Measurements from ENCODE around the gene RPL27.
"Not testable (repeated sequence)": the region's sequence is repeated elsewhere in the genome, so short reads cannot be mapped to it uniquely, and the experiment has no call there.

Gene RPL27

DNA sequence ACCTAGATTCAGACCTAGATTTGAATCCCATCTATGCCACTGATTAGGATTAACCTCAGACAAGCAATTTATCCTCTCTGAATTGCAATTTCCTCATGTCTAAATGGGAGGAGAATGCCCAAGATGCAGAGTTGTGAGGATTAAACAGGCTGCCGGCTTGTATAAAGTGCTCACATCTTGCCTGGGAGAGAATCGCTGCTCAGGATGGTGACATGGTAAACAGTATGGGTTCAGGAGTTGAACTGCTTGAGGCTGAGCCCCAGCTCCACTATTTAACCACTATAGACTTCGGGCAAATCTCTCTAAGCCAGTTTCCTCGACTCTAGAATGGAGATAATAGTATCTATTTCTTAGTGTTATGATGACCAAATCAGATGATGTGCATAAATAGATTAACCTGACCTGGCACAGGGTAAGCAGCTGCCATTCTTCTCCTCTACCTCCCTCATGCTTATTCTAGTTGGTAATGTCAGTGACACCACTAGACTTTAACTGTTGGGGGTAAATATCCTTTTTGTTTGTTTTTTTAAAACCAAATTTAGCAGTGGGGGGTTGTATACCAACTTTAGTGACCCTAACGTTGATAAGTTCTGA lies 732 bp upstream of the RPL27 start:
- DNase-seq = no peak

GRCh38 chr17:42999003-42999525 lies 845 bp downstream of the RPL27 start:
- DNase-seq = no peak

- DNase-seq = not testable (repeated sequence)
Observed at GRCh38 chr17:43000894-43001293, 2.7 kb downstream of the RPL27 start.

GRCh38 chr17:43003542-43004172 lies 5.4 kb downstream of the RPL27 start:
- no peak for DNase-seq

DNA sequence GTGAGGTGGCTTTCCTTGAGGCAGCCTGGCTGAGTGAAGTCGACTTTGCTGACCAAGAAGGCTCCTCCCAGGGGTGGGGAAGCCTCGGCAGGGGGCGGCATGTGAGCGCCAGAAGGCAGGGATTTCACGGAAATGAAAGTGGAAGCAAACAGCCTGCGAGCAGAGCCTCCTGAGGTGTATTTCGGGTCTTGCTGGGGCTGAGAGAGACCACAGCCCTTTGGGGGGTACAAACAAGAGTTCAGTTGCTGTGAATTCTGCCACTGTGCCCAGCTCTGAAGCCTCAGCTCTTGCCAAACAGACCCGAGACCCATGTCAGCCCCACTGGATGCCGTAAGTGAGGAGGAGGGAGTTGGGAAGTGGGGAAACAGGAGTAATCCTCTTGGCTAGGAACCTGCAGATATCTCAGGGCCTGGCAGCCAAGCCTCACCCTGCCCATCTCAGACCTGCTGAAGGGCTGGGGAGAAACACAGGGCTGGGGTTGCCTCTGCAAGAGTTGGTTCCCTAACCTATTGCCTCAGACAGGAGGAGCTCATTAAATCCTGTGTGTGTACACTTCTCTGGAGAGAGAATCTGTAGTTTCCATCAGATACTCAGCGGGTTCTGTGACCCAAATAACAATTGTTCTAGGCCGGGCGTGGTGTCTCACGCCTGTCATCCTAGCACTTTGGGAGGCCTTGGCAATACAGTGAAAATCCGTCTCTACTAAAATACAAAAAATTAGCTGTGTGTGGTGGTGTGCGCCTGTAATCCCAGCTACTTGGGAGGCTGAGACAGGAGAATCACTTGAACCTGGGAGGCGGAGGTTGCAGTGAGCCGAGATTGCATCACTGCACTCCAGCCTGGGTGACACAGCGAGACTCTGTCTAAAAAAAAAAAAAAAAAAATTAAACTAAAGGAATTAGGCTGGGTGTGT lies 8.7 kb downstream of the RPL27 start, which contains the start of gene IFI35:
Gene IFI35 (plus strand): TSS at position 146 of the 913 bp plus-strand sequence. CDS start 164 bp downstream, at position 310.
- peak; percentile 59 for DNase-seq

DNA sequence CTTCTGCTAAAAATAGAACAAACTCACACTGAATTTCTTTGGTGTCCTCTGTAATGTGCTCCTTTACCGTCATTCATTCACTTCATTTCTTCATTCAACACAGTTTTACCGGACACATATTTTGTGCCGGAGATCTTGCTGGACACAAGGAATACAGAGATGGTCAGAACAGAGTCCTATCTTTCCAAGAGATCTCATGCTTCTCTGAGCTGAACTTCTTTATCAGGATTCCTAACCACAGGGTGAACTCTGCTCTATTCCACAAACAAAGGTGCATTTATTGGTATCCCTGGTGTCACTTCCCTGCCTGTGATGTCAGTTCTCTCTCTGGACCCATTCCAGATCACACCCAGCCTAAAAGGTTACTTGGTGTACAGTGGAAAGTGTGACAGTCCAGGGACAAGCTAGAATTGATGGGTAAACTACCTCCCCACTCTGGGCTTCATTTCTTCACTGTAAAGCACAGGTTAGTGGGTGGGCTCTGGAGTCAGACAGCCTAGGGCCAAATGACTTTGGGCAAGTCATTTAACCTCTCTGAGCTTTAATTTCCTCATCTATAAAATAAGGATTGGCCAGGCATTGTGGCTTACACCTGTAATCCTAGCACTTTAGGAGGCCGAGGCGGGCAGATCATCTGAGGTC lies 12.6 kb downstream of the RPL27 start:
- DNase-seq = no peak

DNA sequence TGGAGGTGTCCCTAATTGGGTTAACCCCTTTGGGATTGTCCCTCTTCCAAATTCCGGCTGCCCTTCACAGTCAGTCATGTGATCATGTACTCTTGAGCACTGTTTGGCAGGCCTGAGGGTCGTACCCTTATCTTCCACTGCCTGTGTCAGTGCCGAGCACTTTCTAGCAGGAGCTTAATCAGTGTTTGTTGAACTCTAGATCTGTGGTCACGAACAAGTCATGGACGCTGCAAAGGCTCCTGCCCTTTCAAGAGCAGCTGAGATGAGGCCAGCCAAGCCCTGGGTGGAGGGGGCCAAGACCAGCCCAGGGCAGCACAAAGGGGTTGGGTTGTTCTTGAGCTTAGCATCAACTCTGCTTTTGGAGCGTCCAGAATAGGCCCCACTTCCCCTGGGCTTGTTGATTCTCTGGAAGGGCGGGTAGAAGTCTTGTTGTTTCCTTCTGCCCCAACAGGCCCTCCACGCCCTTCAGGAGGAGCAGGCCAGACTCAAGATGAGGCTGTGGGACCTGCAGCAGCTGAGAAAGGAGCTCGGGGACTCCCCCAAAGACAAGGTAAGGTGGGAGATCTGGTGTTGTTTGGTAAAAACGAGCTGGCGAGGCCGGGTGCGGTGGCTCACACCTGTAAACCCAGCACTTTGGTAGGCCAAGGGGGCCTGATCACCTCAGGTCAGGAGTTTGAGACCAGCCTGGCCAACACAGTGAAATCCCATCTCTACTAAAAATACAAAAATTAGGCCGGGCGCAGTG lies 13.7 kb downstream of the RPL27 start:
- no peak for DNase-seq

- no peak for DNase-seq
Observed at GRCh38 chr17:43013296-43013695, 15.1 kb downstream of the RPL27 start.

DNA sequence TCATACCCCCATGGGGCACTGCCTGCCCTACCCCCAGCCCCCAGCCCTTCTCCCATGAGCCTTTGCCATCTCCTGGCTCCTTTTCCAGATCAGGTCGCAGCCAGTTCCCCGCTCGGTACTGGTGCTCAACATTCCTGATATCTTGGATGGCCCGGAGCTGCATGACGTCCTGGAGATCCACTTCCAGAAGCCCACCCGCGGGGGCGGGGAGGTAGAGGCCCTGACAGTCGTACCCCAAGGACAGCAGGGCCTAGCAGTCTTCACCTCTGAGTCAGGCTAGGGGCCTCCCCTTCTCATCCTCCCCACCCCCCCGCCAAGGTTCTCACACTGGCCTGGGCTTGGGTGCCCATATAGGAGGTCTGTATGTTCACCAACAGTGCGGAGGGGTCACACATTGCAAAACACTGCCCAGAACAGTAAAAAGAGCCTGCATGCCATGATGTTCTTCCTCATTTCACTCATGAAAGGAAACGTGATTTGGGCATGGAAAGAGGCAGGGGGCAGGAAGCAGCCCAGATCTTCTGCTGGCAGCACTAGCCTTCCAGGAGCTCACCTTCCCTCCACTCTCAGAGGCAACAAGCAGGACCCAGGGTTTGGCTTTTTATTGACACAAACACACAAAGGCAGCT lies 15.9 kb downstream of the RPL27 start:
- DNase-seq = no peak

GRCh38 chr17:43014649-43015542 lies 16.7 kb downstream of the RPL27 start:
- DNase-seq = no peak

DNA sequence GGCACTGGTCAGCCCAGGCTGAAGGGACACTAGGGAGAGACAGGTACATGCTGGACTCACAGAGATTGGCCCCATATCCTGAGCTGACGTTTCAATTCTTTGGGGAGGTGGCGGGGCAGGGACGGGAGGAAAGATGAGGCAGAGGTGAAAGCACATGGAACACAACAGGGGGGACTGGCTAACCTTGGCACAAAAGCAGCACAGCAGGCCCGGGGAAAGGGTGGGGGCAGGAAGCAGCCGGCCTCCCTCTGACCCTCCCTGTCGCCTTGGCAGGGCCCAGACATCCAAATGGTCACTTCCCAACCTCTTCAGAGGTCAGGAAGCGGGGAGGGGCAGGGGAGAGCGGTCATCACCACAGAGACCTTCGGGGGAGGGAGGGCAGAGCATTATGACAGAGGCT lies 17.4 kb downstream of the RPL27 start:
- DNase-seq = no peak

- DNase-seq = no peak
Observed at GRCh38 chr17:43016216-43016615, 18.0 kb downstream of the RPL27 start.

GRCh38 chr17:43018008-43018853 lies 20.0 kb downstream of the RPL27 start:
- peak; percentile 69 for DNase-seq

DNA sequence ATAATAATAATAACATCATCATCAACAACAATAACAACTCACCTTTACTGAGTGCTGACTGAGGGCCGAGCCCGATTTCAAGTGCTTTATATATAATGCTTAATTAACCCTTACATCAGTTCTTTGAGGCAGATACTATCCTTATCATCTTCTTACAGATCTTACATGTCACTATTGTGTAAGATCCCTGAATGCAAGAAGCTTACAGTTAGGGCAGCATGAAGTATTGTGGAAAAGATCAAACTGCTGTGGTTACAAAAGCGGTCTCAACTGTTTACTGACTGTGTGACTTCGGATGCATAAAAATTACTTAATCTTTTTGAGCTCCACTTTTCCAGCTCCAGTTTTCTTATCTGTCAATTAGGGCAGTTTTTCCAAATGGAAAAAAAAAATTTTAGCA lies 20.7 kb downstream of the RPL27 start:
- DNase-seq = no peak

GRCh38 chr17:43019418-43019817 lies 21.2 kb downstream of the RPL27 start:
- DNase-seq = peak; percentile 37

- no peak for DNase-seq
Observed at GRCh38 chr17:43020030-43020621, 21.9 kb downstream of the RPL27 start.

DNA sequence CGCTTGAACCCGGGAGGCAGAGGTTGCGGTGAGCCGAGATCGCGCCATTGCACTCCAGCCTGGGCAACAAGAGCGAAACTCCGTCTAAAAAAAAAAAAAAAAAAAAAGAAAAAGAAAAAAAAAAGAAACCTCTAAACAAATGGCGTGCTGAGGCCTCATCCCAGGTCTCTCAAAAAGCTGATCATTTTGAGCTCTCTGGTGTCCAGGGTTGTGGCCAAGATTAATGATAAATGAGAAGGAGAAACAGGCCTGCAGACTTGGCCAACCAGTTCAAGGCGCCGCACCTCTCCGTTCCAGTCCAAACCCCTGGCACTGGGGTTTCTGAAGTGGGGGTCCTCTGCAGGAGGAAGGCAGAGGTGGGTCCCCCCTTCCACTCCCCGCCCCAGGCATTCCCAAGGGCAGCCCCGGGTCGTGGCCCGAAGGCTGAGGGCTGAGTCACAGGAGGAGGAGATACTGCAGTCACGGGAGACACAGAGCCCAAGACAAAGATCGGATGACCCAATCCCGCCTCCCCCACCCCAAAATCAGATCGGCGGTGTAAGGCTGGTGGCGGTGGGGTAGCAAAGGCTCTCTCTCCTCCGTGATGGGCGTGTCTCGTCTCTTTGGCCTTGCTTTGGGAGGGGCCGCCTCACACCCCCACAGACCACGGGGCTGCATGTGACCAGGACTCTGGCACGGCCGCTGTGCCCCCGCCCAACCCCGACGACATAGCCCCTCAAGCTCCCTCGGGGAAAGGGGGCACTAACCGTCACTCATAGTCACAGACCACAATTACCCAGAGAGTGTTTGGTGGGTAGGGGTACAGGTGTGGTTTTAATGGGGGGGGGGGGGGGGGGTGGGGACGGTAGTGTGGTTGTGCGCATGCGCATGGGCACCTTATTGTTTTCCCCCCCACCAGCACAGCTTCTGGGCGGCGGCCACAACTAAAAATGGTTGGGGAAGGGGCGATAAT lies 22.8 kb downstream of the RPL27 start:
- DNase-seq = peak; percentile 78
